HG03139 (cell line): Measurements from ENCODE around the gene PDP2.

Source experiments
- ATAC-seq: cut with Tn5 transposase; IDR thresholded peaks from one replicate; pipeline ENCODE4 v1.9.1; 2021; ENCODE audit not compliant: unreplicated experiment

PDP2 gene

GRCh38 chr16:66901626-66902025 is 21.3 kb downstream of the PDP2 start:
- ATAC-seq: no peak

DNA sequence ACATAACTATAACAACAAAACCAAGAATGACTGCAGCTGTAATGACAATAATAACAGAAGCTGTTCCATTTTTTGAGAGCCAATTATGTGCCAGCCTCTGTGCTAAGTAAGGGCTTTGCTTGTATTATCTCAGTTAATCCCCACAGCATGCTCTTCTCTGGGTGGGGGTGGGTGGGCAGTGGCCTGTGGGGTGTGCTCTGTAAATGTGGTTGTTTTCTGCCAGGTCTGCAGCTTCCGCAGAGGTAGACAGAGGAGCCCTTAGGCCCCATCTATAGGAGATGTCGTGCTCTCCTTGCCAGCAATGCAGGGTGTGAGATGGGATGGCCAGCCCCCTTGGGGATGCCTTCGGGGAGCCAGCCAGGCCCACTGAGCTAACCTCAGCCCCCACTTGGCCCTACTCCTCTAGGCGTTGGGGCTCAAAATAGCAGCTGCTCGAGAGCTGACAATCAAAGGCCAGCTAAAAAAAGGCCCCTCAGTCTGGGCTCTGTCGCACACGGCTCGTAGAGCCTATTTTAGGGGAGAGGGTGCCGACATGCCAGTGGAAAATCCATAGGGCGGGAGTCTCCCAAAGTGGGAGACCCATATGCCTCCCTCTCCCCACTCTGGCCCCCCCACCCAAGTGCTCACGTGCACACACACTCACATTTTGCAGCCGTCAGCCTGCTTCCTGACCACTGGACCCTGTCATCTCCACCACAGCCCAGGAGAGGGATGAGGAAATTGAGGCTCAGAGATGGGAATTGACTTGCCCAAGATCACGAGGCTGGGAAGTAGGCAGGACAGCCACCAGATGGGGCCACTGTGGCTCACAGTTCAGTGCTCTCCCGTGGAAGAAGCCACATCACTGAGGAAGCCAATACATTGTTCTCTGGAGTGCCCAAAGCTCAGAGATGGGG is 22.6 kb downstream of the PDP2 start:
- no peak for ATAC-seq

GRCh38 chr16:66903544-66904427 is 23.5 kb downstream of the PDP2 start:
- no peak for ATAC-seq

DNA sequence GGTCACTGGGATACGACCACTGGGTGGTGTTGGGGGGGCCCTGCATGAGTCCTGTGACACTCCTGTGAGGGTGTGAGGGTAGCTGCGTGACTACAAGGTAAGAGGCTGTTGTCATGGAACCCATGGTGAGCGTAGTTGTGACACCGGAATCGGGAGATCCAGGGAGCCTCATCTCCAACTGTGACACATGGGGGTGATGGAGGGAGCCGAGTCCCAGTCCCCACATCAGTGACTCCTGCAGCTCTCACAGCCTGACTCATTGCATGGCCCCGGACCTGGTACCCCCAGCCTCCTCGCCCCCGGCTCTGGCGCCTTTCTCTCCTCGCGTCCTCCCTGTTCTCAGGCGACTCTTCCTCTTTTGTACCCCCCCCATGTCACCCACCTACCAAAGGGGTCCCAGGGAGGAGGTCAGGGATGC is 24.1 kb downstream of the PDP2 start:
- ATAC-seq: no peak

DNA sequence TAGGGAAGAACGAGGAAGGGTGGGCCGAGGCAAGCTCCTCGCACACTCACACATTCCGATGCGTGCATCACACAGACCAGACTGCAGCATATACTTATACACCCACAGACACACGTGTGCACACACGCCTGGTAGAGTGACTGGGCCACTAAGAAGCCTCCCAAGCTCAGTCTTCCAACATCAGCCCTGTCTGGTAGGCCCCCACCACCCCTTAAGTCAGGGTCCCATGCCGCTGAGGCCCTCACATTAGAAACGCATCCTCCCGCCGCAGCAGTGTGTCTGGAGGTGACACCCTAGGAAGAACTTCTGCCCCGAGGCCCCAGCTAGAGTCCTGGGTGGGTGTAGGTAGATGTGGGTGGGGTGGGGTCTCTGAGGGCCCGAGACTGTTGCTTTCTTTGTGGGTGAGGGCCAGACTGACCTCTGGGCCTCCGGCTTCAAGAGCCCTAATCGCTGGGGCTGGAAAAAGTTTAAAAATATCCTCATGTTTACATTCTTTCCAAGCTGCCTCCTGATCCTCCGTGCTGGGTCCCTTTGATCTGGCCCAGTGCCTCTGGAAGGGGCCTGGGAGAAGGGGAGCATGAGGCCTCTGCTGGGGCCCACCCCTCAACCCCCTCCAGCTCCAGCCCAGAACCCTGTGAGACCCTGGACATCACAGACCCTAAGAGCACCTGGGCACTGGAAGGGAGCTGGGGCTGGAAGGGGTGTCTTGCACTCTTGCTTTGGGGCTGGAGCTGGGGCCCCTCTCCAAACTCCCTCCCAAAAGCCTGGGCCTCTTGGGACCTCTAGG is 24.7 kb downstream of the PDP2 start:
- ATAC-seq: no peak

- no peak for ATAC-seq
These were observed 25.6 kb downstream of the PDP2 start for GRCh38 chr16:66905633-66906539.

GRCh38 chr16:66906916-66907836 is 26.9 kb downstream of the PDP2 start:
- ATAC-seq: no peak

- no peak for ATAC-seq
These were observed 27.8 kb downstream of the PDP2 start for GRCh38 chr16:66908116-66908515.

- no peak for ATAC-seq
These were observed 28.6 kb downstream of the PDP2 start for GRCh38 chr16:66908762-66909559.

DNA sequence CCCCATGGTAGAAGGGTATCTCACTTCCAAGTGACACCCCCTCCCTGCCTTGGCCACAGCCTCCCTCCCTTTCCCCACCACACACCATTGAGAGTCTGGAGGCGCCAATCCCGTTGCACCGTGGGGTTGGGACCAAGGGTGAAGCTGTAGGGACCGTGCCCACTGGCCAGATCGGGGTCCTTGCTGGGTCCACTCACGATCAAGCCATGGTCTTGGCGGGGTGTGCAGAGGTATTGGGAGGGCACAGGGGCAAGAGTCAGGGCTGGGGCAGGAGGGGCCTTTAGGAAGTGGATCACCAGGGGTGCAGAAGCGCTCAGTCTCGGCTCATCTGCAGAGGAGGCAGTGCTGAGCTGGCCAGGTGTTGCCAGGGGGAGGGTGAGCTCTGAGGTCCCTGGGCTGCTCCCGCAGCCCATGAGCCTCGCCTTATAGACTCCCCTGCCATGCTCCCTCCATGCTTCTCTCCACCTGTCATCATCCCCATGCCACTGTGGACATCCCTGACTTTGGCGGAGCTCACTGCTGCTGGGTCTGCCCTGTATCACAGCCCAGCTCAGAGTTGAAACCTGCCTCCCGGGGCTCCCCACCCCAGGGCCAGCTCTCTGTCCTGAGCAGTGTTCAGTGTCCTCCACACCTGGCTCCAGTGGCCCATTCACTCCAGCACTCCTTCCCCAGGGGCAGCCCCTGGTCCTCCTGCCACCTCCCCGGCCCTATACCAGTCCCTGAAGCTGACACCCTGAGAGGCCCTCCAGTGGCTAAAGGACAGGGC is 30.0 kb downstream of the PDP2 start:
- no peak for ATAC-seq

DNA sequence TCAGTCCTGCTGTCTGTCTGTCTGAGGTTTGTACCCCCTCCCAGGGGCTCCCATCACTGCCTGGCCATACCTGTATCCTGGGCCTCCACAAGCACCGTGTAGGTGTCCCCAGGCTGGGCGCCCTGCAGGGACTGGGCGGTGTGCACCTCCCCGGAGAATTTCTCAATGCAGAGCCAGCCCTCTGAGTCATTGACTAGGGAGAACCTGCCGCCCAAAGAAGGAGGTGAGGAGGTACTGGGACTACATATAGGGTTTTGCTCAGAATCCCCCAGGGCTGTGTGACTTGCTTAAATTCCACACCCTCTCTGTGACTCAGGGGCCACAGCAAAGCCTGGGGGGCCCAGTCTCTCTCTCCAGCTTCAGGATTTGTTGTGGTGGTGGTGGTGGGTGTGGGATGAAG is 30.8 kb downstream of the PDP2 start:
- ATAC-seq: no peak

DNA sequence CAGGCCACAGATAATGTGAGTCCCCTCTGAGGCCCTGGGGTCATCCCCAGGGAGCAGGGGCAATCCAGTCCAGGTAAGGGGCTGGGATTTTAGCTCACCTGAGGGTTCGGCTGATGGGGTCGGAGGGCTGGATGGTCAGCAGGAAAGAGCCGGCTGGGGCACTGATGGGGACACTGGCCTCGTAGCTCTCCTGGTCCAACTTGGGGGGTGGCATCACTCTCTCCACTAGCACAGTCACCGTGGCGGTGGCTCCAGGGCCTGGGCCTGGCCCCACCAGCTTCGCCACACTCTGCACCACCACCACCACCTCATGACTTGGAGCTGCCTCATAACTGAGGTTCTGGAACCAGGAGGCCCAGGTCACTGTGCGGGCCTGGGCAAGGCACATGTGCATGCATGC is 31.5 kb downstream of the PDP2 start:
- ATAC-seq: no peak

- ATAC-seq: no peak
These were observed 32.8 kb downstream of the PDP2 start for GRCh38 chr16:66913081-66913480.

DNA sequence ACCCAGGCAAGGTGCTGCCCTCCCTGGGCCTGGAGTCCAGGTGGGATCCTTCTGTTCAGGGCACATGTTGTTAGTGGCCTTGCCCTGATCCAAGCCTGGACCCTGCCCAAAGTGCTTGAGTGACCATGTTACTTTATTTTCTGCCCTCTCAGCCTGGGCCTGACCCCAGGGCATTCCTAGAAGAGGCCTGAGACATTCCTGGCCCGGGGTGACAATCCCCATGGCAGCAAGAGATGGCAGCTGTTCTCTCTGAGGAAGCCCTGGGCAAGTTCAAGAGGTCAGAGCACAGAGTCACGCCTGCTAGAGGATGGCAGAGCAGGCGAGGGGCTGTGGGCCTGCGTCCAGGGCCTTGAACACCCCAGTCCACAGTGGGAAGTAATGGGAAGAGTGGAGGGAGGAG is 33.4 kb downstream of the PDP2 start:
- ATAC-seq: no peak

DNA sequence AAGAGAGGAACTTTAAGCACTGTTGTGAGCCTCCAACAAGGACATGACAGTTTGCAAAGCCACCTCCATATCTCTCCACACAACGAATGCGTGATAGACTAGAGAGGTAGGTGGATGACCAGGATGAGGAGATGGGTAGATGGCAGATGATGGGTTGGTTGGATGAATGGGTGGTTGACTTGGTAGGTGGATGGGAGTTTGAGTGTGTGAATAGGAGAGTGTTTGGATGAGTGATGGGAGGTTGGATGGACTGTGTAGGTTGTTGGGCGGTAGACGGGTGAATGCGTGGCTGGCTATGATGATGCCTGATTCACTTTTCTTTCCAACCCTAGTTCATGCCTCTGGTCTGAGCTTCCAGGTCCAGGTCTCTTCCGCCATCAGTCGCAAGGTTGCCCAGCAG is 34.2 kb downstream of the PDP2 start:
- ATAC-seq: no peak

DNA sequence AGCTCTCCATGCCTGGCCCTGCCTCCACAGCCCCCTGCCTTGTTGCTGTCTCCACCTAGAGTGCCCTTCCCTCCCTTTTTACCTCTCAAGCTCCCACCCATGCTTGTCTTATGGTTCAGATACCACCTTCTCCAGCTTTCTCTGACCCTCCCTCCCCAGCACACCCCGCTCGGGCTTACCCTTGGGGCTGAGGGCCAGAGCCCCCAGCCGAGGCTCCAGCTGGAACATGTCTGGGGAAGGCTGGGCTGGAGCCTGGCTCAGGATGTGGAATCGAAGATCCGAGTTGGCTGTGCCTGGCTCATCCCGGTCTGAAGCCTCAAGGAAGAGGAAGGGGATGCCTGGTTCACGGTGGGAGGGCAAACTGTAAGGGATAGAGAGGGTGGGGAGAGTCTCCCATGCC is 34.7 kb downstream of the PDP2 start:
- no peak for ATAC-seq

- no peak for ATAC-seq
These were observed 36.2 kb downstream of the PDP2 start for GRCh38 chr16:66916518-66916917.

DNA sequence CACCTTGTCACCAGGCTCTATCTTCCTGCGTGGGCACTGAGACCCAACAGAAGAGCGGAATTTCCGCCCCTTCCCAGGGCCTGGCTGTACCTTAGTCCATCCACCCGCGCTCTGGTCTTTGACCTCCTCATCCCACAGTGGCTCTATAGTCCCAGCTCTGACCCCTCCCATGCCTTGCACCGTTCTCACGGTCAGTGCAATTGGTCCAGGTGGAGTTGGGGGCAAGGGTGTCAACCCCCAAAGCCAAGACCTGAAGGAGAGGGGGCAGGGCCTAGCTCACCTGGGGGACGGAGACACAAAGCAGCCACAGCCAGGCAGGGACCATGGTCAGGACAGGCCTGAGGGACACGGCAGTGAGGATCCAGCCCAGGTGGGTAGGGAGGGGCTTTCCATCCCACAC is 37.4 kb downstream of the PDP2 start:
- ATAC-seq: no peak
